Activated CD8-positive, alpha-beta memory T cell treated with anti-CD3 and anti-CD28 coated beads, Interleukin-2, amount 50 U/mL, for 24 hours (primary cell): ENCODE data around the gene CHST6.
"Not testable (repeated sequence)": the region's sequence is repeated elsewhere in the genome, so short reads cannot be mapped to it uniquely, and the experiment has no call there.

Experiments
- DNase-seq: peaks from one replicate; pipeline ENCODE4 v3.0.0-alpha.2; 2020; ENCODE audit errors: extremely low read depth

CHST6 gene

DNA sequence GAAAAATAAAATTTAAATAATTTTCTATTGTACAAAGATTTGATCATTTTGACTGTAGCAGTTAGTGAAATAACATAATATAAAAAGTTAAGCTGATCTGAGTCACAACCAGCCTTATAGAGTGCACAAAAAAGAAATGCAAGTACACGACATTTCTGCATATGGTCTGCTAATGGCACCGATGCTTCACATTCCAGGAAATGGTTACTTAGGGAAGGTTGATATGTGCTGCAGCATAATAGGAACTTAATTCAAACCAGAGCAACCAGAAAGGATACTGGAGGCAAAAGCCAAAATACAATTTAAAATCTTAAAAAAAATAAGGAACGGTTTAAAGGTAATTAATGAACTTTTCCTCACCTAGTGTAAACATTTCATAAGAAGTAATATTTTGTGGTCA is 51.9 kb downstream of the CHST6 start:
- no peak for DNase-seq

DNA sequence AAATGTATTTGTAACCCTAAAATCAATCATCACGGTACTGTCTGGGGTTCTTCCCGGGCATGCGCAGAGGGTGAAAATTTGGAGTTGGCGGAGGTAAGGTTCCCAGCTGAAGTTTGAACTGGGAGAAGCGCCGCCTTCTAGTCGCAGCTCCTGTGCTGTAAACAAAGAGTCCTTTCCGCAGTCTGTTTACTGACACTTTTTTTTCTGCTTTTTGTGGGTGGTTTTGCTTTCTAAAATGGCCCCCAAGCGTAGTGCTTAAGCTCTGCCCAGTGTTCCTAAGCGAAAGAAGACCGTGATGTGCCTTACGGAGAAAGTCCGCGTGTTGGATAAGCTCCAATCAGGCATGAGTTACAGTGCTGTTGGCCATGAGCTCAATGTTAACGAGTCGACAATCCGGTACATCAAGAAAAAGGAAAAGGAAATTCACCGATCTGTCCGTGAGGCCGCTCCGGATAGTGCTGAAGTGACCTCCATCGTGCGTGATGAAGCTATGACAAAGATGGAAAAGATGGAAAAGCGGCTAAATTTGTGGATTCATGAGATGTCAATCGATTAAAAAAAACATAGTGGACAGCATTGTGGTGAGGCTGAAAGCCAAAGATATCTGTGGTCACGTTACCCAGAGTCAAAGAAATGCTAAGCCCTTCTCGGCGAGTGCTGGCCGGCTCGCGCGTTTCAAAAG is 61.4 kb downstream of the CHST6 start:
- DNase-seq, result peak; percentile 12

DNA sequence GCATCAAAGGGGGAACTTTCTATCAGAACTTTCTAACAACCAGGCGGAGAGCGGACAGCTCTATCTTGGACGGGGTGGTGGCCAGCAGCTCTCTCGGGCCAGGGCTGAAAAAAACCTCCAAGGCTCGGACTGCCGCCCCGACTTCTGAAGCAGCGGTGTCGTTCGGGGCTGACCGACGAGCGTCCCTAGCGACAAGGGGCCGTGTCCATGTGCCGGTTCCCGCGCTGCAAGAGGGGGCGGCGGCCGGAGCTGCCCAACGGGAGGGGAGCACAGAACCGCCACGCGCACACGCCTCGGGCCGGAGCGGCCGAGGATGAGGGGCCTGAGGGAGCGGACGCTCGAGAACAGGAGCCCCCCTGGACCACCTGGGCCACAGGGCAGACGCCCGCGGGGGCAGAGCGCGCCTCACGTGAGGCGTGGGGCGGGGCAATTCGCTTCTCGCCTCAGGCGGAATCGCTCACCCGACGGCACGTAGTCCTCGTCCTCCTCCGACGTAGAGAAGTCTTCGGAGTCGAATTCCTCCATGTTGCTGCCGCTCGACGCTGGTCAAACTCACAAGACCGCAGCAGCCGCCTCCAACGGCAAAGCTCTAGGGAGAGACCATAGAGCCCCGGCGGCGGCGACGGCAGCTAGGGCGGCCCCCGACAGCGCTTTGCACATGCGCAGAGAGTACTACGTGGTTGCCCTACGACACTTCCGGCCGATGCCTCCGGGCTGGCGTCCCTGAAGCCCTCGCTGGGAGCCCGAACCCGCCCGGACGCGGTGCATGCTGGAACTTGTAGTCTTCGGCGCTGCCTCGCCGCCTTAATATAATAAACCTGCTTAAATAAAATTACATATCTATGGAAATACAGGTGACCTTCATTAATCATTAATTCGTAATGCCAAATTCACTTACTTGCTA is 62.2 kb downstream of the CHST6 start, which contains the start of gene CFDP1:
Gene CFDP1, minus strand, starts transcription at position 676 of the 904 bp plus-strand sequence. Its CDS starts 151 bp downstream, at position 525.
- peak; percentile 89 for DNase-seq

DNA sequence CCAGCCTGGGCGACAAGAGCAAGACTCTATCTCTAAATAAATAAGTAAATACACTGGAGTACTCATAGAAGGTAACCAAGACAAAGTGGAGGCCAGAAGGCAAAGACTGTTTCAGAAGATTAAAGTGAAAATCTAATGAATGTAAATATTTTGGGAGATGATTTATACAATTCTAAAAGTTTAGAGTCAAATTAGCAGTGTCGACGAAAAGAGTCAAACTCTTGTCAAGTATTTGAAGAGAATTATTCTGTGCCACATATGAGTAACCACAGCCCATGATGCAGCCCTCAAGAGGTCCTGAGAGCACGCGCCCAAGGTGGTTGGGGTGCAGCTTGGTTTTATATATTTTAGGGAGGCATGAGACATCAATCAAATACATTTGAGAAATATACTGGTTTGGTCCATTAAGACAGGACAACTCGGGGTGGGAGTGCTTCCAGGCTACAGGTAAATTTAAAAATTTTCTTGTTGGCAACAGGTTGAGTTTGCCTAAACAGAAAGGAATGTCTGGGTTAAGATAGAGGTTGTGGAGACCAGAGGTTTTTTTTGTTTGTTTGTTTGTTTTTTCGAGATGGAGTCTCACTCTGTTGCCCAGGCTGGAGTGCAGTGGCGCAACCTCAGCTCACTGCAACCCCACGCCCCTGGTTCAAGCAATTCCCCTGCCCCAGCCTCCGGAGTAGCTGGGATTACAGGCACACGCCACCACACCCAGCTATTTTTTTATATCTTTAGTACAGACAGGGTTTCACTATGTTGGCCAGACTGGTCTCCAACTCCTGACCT is 65.4 kb downstream of the CHST6 start:
- DNase-seq, result no peak

DNA sequence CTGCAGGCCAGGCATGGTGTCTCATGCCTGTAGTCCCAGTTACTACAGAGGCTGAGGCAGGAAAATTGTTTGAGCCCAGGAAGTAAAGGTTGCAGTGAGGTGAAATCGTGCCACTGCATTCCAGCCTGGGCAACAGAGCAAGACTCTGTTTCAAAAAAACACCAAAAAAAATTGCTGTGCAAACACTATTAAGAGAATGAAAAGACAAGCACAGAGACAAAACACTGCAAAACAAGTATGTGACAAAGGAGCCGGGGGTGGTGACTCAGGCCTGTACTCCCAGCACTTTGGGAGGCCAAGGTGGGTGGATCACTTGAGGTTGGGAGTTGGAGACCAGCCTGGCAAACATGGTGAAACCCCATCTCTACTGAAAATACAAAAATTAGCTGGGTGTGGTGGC is 68.7 kb downstream of the CHST6 start:
- not testable (repeated sequence) for DNase-seq

DNA sequence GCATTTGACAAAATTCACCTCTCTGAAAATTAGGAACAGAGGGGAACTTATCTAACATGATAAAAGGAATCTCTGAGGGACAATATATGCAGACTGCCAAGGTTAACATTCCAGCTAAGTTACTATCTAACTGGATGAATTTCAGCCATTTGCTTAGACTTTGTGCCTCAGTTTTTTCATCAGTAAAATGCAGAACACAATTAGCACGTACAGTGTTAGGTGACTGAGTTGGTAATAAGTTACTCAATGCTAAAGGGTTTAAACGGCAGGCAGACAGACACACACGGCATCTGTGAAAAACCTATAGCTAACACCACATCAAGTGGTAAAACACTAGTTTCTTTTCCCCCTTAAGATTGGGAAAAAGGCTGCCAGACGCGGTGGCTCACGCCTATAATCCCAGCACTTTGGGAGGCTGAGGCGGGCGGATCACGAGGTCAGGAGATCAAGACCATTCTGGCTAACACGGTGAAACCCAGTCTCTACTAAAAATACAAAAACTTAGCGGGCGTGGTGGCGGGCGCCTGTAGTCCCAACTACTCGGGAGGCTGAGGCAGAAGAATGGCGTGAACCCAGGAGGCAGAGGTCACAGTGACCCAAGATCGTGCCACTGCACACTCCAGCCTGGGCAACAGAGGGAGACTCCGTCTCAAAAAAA is 71.0 kb downstream of the CHST6 start:
- not testable (repeated sequence) for DNase-seq

DNA sequence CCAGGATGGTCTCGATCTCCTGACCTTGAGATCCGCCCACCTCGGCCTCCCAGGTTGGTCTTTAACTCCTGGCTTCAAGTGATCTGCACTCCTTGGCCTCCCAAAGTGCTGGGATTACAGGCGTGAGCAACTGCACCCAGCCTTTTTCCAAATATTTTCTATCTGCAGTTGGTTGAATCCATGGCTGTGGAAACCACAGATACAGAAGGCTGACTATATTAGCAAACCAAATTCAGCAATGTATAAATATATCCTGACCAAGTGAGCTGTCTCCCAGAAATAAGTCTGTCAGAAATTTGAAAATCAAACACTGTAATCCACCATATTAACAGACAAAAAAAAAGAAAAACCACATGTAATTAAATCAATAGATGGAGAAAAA is 71.5 kb downstream of the CHST6 start:
- DNase-seq, result no peak
